ENCODE results near the gene VWCE. TPM values are rescaled to one million over a fixed set of nuclear protein-coding genes. Genes with fewer than 3 reads are reported as not detected.

The VWCE gene
- total RNA-seq, 2 experiments from 2014 or later = 0.98 to 1.7 TPM

DNA sequence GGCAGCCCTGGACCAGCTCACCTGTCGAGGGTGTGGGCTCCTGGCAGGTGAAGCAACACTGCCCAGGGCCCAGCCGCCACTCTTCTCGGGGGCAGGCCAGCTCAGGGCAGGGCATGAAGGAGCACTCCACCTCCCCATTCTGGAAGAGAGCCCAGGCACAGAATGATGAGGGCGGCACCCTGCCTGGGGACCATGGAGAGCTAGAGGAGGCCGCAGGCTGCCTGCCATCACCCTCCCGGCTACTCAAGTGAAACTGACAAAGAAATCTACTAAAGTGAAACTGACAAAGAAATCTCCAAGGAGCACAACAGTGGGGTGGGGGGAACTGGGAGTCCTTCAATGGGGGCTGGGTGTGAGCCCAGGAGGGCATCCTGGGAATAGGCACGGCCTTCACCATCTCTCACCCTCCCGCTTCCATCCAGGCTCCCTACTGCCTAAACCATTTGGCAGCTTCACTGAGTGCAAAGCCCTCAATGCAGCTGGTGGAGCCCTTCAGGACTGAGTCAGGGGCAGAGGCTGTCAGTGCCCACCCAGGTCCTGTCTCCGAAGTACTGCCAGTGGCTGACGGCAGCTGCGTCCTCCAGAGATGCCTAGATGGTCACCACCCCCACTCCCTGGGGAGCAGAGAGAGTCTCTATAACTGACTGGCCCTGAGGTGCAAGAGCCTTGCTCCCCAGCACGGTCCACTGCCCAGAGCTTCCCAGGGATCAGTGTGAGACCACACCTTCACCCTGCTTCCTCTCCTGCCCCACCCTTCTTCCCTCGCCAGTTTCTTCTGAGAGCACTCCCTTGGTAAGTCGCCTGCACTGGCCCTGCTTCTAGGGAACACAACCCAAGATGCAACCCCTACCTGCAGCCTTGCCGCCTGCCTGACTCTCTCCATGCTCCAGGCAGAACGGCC is 21.7 kb downstream of the VWCE start:
- Mint-ChIP-seq H3K27me3 (peaks cover 5% of the 10 kb centered on the region), H3K27ac (no peak overlapping the region), H3K4me1 (peaks cover 22% of the 10 kb centered on the region), H3K36me3 (ENCODE audit: low read depth) (no peaks in the 10 kb centered on the region), H3K4me3 (no peak overlapping the region), H3K9me3 (no peaks in the 10 kb centered on the region)
- ChIA-PET POLR2A (interaction anchor here (1.1 kb wide), 1 partner anchor 358 kb away, joined by 3 read pairs; no protein-coding TSS in a partner anchor), CTCF (no interaction called here)
- DNase-seq = no peak

- DNase-seq = no peak
- H3K27me3 Mint-ChIP-seq = peaks cover 3% of the 10 kb centered on the region
- peaks cover 20% of the 10 kb centered on the region for H3K4me1 Mint-ChIP-seq
- H3K4me3 Mint-ChIP-seq = no peak overlapping the region
- H3K36me3 Mint-ChIP-seq (ENCODE audit: low read depth) = no peaks in the 10 kb centered on the region
- ChIA-PET POLR2A (interaction anchor here (1.1 kb wide), 1 partner anchor 357 kb away, joined by 3 read pairs; no protein-coding TSS in a partner anchor), CTCF (no interaction called here)
- no peaks in the 10 kb centered on the region for H3K9me3 Mint-ChIP-seq
- no peak overlapping the region for H3K27ac Mint-ChIP-seq
Observed at GRCh38 chr11:61272731-61273130, 22.4 kb downstream of the VWCE start.

- Mint-ChIP-seq H3K27ac (peak overlapping the region; percentile 66), H3K4me1 (peaks cover 20% of the 10 kb centered on the region), H3K9me3 (no peaks in the 10 kb centered on the region), H3K36me3 (ENCODE audit: low read depth) (no peaks in the 10 kb centered on the region), H3K4me3 (no peak overlapping the region), H3K27me3 (peaks cover 3% of the 10 kb centered on the region)
- POLR2A ChIA-PET = interaction anchor here (0.7 to 1.6 kb wide), 6 partner anchors 12 to 158 kb away, joined by 3 to 6 read pairs (median 3); partner anchors contain the start of genes TMEM138 and VWCE
- CTCF ChIA-PET = interaction anchor here (0.6 to 1.7 kb wide), 7 partner anchors 10 to 176 kb away, joined by 3 to 7 read pairs (median 4); partner anchors contain the start of gene VWCE
- DNase-seq = no peak
Observed at GRCh38 chr11:61270354-61271076, 24.6 kb downstream of the VWCE start.

- H3K27me3 Mint-ChIP-seq = no peaks in the 10 kb centered on the region
- H3K9me3 Mint-ChIP-seq = no peaks in the 10 kb centered on the region
- ChIA-PET CTCF (interaction anchor here (1.2 kb wide), 1 partner anchor 15 kb away, joined by 3 read pairs; no protein-coding TSS in a partner anchor), POLR2A (no interaction called here)
- no peak overlapping the region for H3K27ac Mint-ChIP-seq
- H3K4me3 Mint-ChIP-seq = no peak overlapping the region
- DNase-seq = no peak
- H3K4me1 Mint-ChIP-seq = peaks cover 17% of the 10 kb centered on the region
- no peaks in the 10 kb centered on the region for H3K36me3 Mint-ChIP-seq (ENCODE audit: low read depth)
Observed at GRCh38 chr11:61268588-61269250, 26.4 kb downstream of the VWCE start.

- H3K27ac Mint-ChIP-seq = no peak overlapping the region
- CTCF ChIA-PET = interaction anchor here (1.2 kb wide), 1 partner anchor 13 kb away, joined by 3 read pairs; no protein-coding TSS in a partner anchor
- POLR2A ChIA-PET = no interaction called here
Observed at GRCh38 chr11:61267437-61267841, 27.7 kb downstream of the VWCE start.

GRCh38 chr11:61266602-61267001 is 28.5 kb downstream of the VWCE start:
- Mint-ChIP-seq H3K4me3 (no peak overlapping the region), H3K4me1 (peaks cover 16% of the 10 kb centered on the region), H3K9me3 (no peaks in the 10 kb centered on the region), H3K36me3 (ENCODE audit: low read depth) (no peaks in the 10 kb centered on the region), H3K27ac (no peak overlapping the region), H3K27me3 (peaks cover 2% of the 10 kb centered on the region)
- CTCF ChIA-PET = no interaction called here
- DNase-seq = no peak
- POLR2A ChIA-PET = no interaction called here

More at GRCh38 chr11:61267437-61267841, 27.7 kb downstream of the VWCE start:
- DNase-seq = no peak
- Mint-ChIP-seq H3K4me3 (no peak overlapping the region), H3K36me3 (ENCODE audit: low read depth) (no peaks in the 10 kb centered on the region), H3K4me1 (peaks cover 16% of the 10 kb centered on the region), H3K27me3 (peaks cover under 1% of the 10 kb centered on the region), H3K9me3 (no peaks in the 10 kb centered on the region)

- Mint-ChIP-seq H3K27ac (no peak overlapping the region), H3K27me3 (peaks cover 4% of the 10 kb centered on the region), H3K4me1 (peaks cover 9% of the 10 kb centered on the region), H3K36me3 (ENCODE audit: low read depth) (no peaks in the 10 kb centered on the region), H3K4me3 (no peak overlapping the region), H3K9me3 (no peaks in the 10 kb centered on the region)
- no peak for DNase-seq
- POLR2A ChIA-PET = no interaction called here
- CTCF ChIA-PET = interaction anchor here (1.0 kb wide), 1 partner anchor 11 kb away, joined by 3 read pairs; no protein-coding TSS in a partner anchor
Observed at GRCh38 chr11:61265357-61265756, 29.8 kb downstream of the VWCE start.

DNA sequence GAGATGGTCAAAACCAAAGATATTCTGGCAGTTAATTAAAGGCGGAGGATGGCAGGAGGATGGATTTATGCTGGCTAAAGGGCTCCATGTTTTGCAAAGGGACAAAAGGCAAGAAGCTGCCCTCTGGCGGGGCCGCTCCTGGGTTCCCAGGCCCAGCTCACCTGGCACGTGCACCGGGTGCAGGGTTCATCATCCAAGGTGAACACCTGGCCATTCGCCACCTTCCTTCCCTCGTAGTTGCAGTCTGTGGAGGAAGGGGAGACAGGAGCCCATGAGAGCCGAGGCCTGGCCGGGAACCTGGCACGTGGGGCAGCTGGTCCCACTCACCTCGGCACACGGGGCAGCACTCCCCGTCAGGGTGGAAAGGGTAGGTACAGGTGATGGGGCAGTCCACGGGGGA is 30.3 kb downstream of the VWCE start:
- no peak for DNase-seq
- H3K9me3 Mint-ChIP-seq = no peaks in the 10 kb centered on the region
- H3K27me3 Mint-ChIP-seq = peaks cover 4% of the 10 kb centered on the region
- no peaks in the 10 kb centered on the region for H3K36me3 Mint-ChIP-seq (ENCODE audit: low read depth)
- POLR2A ChIA-PET = interaction anchor here (1.2 kb wide), 1 partner anchor 10 kb away, joined by 4 read pairs; no protein-coding TSS in a partner anchor
- CTCF ChIA-PET = interaction anchor here (1.0 to 1.2 kb wide), 2 partner anchors 11 to 121 kb away, joined by 3 read pairs; no protein-coding TSS in a partner anchor
- H3K4me3 Mint-ChIP-seq = no peak overlapping the region
- peaks cover 5% of the 10 kb centered on the region for H3K4me1 Mint-ChIP-seq
- H3K27ac Mint-ChIP-seq = no peak overlapping the region

GRCh38 chr11:61264371-61264770 is 30.7 kb downstream of the VWCE start:
- no peaks in the 10 kb centered on the region for H3K36me3 Mint-ChIP-seq (ENCODE audit: low read depth)
- DNase-seq = no peak
- H3K27ac Mint-ChIP-seq = no peak overlapping the region
- ChIA-PET CTCF (interaction anchor here (1.0 to 1.2 kb wide), 2 partner anchors 10 to 121 kb away, joined by 3 read pairs; no protein-coding TSS in a partner anchor), POLR2A (interaction anchor here (1.2 kb wide), 1 partner anchor 10 kb away, joined by 4 read pairs; no protein-coding TSS in a partner anchor)
- peaks cover 2% of the 10 kb centered on the region for H3K4me1 Mint-ChIP-seq
- H3K9me3 Mint-ChIP-seq = no peaks in the 10 kb centered on the region
- H3K27me3 Mint-ChIP-seq = peaks cover 4% of the 10 kb centered on the region
- H3K4me3 Mint-ChIP-seq = no peak overlapping the region

- Mint-ChIP-seq H3K4me3 (no peak overlapping the region), H3K4me1 (no peaks in the 10 kb centered on the region), H3K27ac (no peak overlapping the region), H3K9me3 (no peaks in the 10 kb centered on the region), H3K27me3 (peaks cover 4% of the 10 kb centered on the region), H3K36me3 (ENCODE audit: low read depth) (no peaks in the 10 kb centered on the region)
- CTCF ChIA-PET = interaction anchor here (1.3 to 1.5 kb wide), 2 partner anchors 35 to 126 kb away, joined by 3 to 4 read pairs; partner anchors contain the start of gene VWCE
- DNase-seq = no peak
- POLR2A ChIA-PET = no interaction called here
Observed at GRCh38 chr11:61259363-61259762, 35.8 kb downstream of the VWCE start.

GRCh38 chr11:61258546-61258945 is 36.6 kb downstream of the VWCE start:
- Mint-ChIP-seq H3K27ac (no peak overlapping the region), H3K4me3 (no peak overlapping the region), H3K4me1 (no peaks in the 10 kb centered on the region), H3K27me3 (peaks cover 4% of the 10 kb centered on the region), H3K9me3 (no peaks in the 10 kb centered on the region), H3K36me3 (ENCODE audit: low read depth) (no peaks in the 10 kb centered on the region)
- DNase-seq = no peak
- CTCF ChIA-PET = interaction anchor here (1.3 to 1.5 kb wide), 2 partner anchors 36 to 127 kb away, joined by 3 to 4 read pairs; partner anchors contain the start of gene VWCE
- POLR2A ChIA-PET = no interaction called here

DNA sequence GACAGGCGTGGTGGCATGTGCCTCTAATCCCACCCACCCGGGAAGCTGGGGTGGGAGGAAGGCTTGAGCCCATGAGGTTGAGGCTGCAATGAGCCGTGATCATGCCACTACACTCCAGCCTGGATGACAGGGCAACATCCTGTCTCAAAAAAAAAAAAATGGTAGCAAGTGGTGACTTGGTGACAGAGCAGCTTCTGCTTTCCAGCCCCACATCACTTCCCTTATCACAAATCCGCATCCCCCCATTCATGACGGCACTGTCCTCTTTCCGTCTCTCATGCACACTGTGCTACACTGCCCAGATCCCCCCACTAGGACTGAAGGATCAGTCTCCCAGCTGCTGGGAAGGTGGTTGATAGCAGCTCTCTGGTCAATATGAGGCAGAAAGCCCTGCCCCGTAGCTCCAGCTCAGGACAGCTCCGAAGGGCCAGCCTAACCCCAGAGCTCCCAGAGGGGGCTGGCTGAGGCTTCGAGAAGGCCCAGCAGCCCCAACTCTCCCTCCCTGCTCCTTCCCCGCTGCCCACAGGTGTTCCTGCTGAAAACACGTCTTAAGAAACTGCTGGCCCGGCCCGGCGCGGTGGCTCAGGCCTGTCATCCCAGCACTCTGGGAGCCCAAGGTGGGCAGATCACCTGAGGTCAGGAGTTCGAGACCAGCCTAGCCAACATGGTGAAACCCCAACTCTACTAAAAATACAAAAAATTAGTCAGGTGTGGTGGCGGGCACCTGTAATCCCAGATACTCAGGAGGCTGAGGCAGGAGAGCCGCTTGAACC is 38.2 kb downstream of the VWCE start:
- Mint-ChIP-seq H3K4me3 (no peak overlapping the region), H3K27me3 (peaks cover 6% of the 10 kb centered on the region), H3K27ac (no peak overlapping the region), H3K9me3 (no peaks in the 10 kb centered on the region), H3K36me3 (ENCODE audit: low read depth) (no peaks in the 10 kb centered on the region), H3K4me1 (no peaks in the 10 kb centered on the region)
- DNase-seq = no peak
- ChIA-PET CTCF (interaction anchor here (1.0 to 1.1 kb wide), 2 partner anchors 23 to 178 kb away, joined by 3 to 4 read pairs; no protein-coding TSS in a partner anchor), POLR2A (no interaction called here)
